A172 (cell line): Measurements from ENCODE around the gene EPN3. TPM values are rescaled to one million over a fixed set of nuclear protein-coding genes. Genes with fewer than 3 reads are reported as not detected.

Experiments used
- DNase-seq: peaks from one replicate; pipeline ENCODE4 v3.0.0-alpha.2; 2015; ENCODE audit warnings: low spot score
- total RNA-seq: library from RNA; depleted of rRNA; stranded (reverse); fragments of >200 nt; shearing (Covaris generic); gene quantifications from 2 replicates; pipeline ENCODE4 v1.2.3, GENCODE V29; 2014

Gene EPN3
- total RNA-seq, 1 experiment from 2014 or later = not detected

- DNase-seq = no peak
These were observed 16.9 kb downstream of the EPN3 start for GRCh38 chr17:50549256-50549941.

- DNase-seq = no peak
These were observed 17.4 kb downstream of the EPN3 start for GRCh38 chr17:50549969-50550368.

- peak; percentile 79 for DNase-seq
These were observed 18.3 kb downstream of the EPN3 start for GRCh38 chr17:50550661-50551432.

- no peak for DNase-seq
These were observed 18.9 kb downstream of the EPN3 start for GRCh38 chr17:50551433-50551815.

- no peak for DNase-seq
These were observed 19.3 kb downstream of the EPN3 start for GRCh38 chr17:50551884-50552283.

GRCh38 chr17:50554201-50554600, 21.7 kb downstream of the EPN3 start:
- no peak for DNase-seq

GRCh38 chr17:50556803-50557202, 24.3 kb downstream of the EPN3 start:
- DNase-seq = no peak

- no peak for DNase-seq
These were observed 25.1 kb downstream of the EPN3 start for GRCh38 chr17:50557630-50558029.

GRCh38 chr17:50558091-50558490, 25.6 kb downstream of the EPN3 start:
- DNase-seq = no peak

- no peak for DNase-seq
These were observed 26.0 kb downstream of the EPN3 start for GRCh38 chr17:50558581-50558940.

GRCh38 chr17:50558941-50559614, 26.5 kb downstream of the EPN3 start:
- DNase-seq = no peak

- DNase-seq = peak; percentile 52
These were observed 27.2 kb downstream of the EPN3 start for GRCh38 chr17:50559674-50560184.

GRCh38 chr17:50560185-50560824, 27.8 kb downstream of the EPN3 start, which contains the start of gene CACNA1G:
Gene CACNA1G, plus strand, starts transcription at chr17:50560715. Its CDS starts 745 bp downstream, at chr17:50561460.
- peak; percentile 72 for DNase-seq

GRCh38 chr17:50560931-50561745, 28.6 kb downstream of the EPN3 start:
- no peak for DNase-seq

GRCh38 chr17:50561746-50562141, 29.2 kb downstream of the EPN3 start:
- no peak for DNase-seq

GRCh38 chr17:50562242-50563091, 29.9 kb downstream of the EPN3 start:
- no peak for DNase-seq

GRCh38 chr17:50563092-50563511, 30.6 kb downstream of the EPN3 start:
- no peak for DNase-seq

- DNase-seq = no peak
These were observed 32.4 kb downstream of the EPN3 start for GRCh38 chr17:50564916-50565315.

GRCh38 chr17:50565402-50566350, 33.1 kb downstream of the EPN3 start:
- no peak for DNase-seq
